ENCODE measurements around the gene C19orf38.

- TF ChIP-seq, protein P1, sequence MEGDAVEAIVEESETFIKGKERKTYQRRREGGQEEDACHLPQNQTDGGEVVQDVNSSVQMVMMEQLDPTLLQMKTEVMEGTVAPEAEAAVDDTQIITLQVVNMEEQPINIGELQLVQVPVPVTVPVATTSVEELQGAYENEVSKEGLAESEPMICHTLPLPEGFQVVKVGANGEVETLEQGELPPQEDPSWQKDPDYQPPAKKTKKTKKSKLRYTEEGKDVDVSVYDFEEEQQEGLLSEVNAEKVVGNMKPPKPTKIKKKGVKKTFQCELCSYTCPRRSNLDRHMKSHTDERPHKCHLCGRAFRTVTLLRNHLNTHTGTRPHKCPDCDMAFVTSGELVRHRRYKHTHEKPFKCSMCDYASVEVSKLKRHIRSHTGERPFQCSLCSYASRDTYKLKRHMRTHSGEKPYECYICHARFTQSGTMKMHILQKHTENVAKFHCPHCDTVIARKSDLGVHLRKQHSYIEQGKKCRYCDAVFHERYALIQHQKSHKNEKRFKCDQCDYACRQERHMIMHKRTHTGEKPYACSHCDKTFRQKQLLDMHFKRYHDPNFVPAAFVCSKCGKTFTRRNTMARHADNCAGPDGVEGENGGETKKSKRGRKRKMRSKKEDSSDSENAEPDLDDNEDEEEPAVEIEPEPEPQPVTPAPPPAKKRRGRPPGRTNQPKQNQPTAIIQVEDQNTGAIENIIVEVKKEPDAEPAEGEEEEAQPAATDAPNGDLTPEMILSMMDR (IDR thresholded peaks at IDR 0.05): no peak
- no peak for TF ChIP-seq POLR2A (IDR thresholded peaks at IDR 0.05)
Measured at GRCh38 chr19:10918359-10918758, 70.1 kb downstream of the C19orf38 start.
